Kidney (tissue), 14 donors: ENCODE results near the gene GUCY2C. TPM values are rescaled to one million over a fixed set of nuclear protein-coding genes. Genes with fewer than 3 reads are reported as not detected.

Source experiments
- DNase-seq, 5 donors: peaks; one replicate each; pipeline ENCODE4 v3.0.0-alpha.2; 2013 to 2020
- FAIRE-seq: peaks from 2 replicates; lab custom pipeline; 2012; peaks lifted over from hg19 to GRCh38; lab: Jason Lieb, UNC
- H3K27ac ChIP-seq, 2 donors: one replicate each; pipeline ENCODE4 v1.7.0; 2013; ENCODE audit warnings: low read depth in 2 of 2, low read length in 2 of 2, inconsistent platforms in 1 of 2
- H3K27me3 ChIP-seq: one replicate; pipeline ENCODE4 v1.7.1; 2013; ENCODE audit warnings: low read length, inconsistent platforms; ENCODE audit not compliant: control insufficient read depth, insufficient read depth
- H3K36me3 ChIP-seq, 3 donors: one replicate each; pipeline versions ENCODE4 v1.7.0 to v1.7.1; 2013; ENCODE audit warnings: low read length in 3 of 3, control low read depth in 1 of 3, inconsistent platforms in 1 of 3; ENCODE audit not compliant: insufficient read depth in 3 of 3, control insufficient read depth in 2 of 3
- H3K4me1 ChIP-seq, 3 donors: one replicate each; pipeline versions ENCODE4 v1.7.0 to v1.7.1; 2013; ENCODE audit warnings: low read length in 3 of 3, inconsistent platforms in 1 of 3, low read depth in 1 of 3; ENCODE audit not compliant: control insufficient read depth in 2 of 3, insufficient read depth in 2 of 3
- H3K4me3 ChIP-seq, 3 donors: one replicate each; pipeline versions ENCODE4 v1.7.0 to v1.8.1; 2013; ENCODE audit warnings: low read length in 3 of 3, control low read depth in 1 of 3, inconsistent platforms in 1 of 3
- H3K9ac ChIP-seq, 3 donors: one replicate each; pipeline versions ENCODE4 v1.7.0 to v1.7.1; 2013; ENCODE audit warnings: low read length in 3 of 3, control low read depth in 1 of 3, inconsistent platforms in 1 of 3
- H3K9me3 ChIP-seq, 3 donors: one replicate each; pipeline versions ENCODE4 v1.7.0 to v1.7.1; 2013; ENCODE audit warnings: low read length in 3 of 3, control low read depth in 1 of 3, inconsistent platforms in 1 of 3; ENCODE audit not compliant: control insufficient read depth in 2 of 3, insufficient read depth in 1 of 3
- intact Hi-C: fragments of 100-400 bp; cut with DNase I; formaldehyde crosslinking; loops from one replicate; pipeline ENCODE4 v1.11.1; 2022
- polyA plus RNA-seq: library from polyadenylated mRNA; stranded (reverse); fragments of 350-450 nt; fragmentation: Illumina TruSeq; extraction: RNeasy Lipid Tissue Mini Kit (QIAGEN cat#74804); gene quantifications from one replicate; pipeline ENCODE4 v1.2.3, GENCODE V29; 2014; ENCODE audit warnings: low read depth, low replicate concordance; ENCODE audit not compliant: insufficient read depth
- total RNA-seq: library from RNA; stranded (reverse); fragmentation: NEBNext Ultra II Directional; extraction: Animal tissue kit (Norgen Biotek cat#: 25700); gene quantifications from one replicate; pipeline ENCODE4 v1.2.1, GENCODE V29; 2021
- TF ChIP-seq, protein P1 (sequence below): IDR thresholded peaks from 3 replicates; pipeline ENCODE4 v1.5.1; 2012; ENCODE audit warnings: mild to moderate bottlenecking, moderate library complexity, borderline replicate concordance; ENCODE audit not compliant: insufficient read depth; ENCODE audit errors: extremely low read depth
- donor health status: control.
- donor health status: control.
- donor health status: control.
- donor health status: control.
- donor health status: control.
- donor health status: DM: yes; HTN: yes; CAD: no.
- donor health status: Normal renal cell carcinoma (clear cell type).

Gene GUCY2C
- total and polyA plus RNA-seq, 2 donors from 2014 or later = not detected

- FAIRE-seq (peak; percentile 89), DNase-seq (peak in 4 of 5 donors; percentile 80 to 89 (median 84))
- Histone ChIP-seq H3K27me3 (no peaks in the 10 kb centered on the region), H3K27ac (no peak overlapping the region), H3K9me3 (no peaks in the 10 kb centered on the region), H3K4me3 (no peak overlapping the region), H3K9ac (no peak overlapping the region), H3K36me3 (no peaks in the 10 kb centered on the region), H3K4me1 (peaks cover 0 to 14% (median 0%) of the 10 kb centered on the region in 3 donors)
- TF ChIP-seq, protein P1, sequence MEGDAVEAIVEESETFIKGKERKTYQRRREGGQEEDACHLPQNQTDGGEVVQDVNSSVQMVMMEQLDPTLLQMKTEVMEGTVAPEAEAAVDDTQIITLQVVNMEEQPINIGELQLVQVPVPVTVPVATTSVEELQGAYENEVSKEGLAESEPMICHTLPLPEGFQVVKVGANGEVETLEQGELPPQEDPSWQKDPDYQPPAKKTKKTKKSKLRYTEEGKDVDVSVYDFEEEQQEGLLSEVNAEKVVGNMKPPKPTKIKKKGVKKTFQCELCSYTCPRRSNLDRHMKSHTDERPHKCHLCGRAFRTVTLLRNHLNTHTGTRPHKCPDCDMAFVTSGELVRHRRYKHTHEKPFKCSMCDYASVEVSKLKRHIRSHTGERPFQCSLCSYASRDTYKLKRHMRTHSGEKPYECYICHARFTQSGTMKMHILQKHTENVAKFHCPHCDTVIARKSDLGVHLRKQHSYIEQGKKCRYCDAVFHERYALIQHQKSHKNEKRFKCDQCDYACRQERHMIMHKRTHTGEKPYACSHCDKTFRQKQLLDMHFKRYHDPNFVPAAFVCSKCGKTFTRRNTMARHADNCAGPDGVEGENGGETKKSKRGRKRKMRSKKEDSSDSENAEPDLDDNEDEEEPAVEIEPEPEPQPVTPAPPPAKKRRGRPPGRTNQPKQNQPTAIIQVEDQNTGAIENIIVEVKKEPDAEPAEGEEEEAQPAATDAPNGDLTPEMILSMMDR = peak; percentile 100
- intact Hi-C loops = no loop called here
These were observed 66.3 kb downstream of the GUCY2C start for GRCh38 chr12:14629832-14630710.

GRCh38 chr12:14628771-14629170, 67.6 kb downstream of the GUCY2C start:
- no peak overlapping the region for H3K27ac ChIP-seq
- no peak overlapping the region for H3K4me3 ChIP-seq
- DNase-seq (peak in 2 of 5 donors; percentile 33 to 43), FAIRE-seq (no peak)
- H3K9ac ChIP-seq = no peak overlapping the region
- intact Hi-C loops = no loop called here
- H3K27me3 ChIP-seq = no peaks in the 10 kb centered on the region
- no peaks in the 10 kb centered on the region for H3K36me3 ChIP-seq
- TF ChIP-seq, protein P1 = no peak
- H3K9me3 ChIP-seq = no peaks in the 10 kb centered on the region
- H3K4me1 ChIP-seq = peaks cover 0 to 14% (median 0%) of the 10 kb centered on the region in 3 donors

DNA sequence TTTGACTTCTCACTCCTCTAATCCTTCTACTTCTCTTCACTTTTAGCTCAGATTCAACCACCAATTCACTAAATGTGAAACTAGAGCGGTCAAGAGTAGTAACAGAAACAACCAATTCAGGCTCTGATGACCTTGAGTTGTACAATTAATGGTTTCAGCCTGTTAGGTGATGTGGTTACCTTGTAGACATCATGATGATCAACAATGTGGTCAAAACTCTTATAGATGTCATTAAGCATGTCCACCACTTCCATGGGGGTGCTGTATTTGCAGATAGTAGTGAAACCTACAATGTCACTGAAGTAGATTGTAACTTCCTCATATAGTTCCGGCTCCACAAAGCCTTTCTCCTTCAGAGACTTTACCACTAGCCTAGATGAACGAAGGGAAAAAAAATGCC, 74.6 kb downstream of the GUCY2C start:
- intact Hi-C loops = no loop called here
- FAIRE-seq (no peak), DNase-seq (no peak)
- Histone ChIP-seq H3K9me3 (no peaks in the 10 kb centered on the region), H3K4me3 (no peak overlapping the region), H3K27me3 (no peaks in the 10 kb centered on the region), H3K27ac (no peak overlapping the region), H3K9ac (no peak overlapping the region), H3K36me3 (no peaks in the 10 kb centered on the region), H3K4me1 (peaks cover 0 to 21% (median 4%) of the 10 kb centered on the region in 3 donors)
- TF ChIP-seq, protein P1 = no peak
